Measurements from ENCODE around the gene STXBP6.
"Not testable (repeated sequence)": the region's sequence is repeated elsewhere in the genome, so short reads cannot be mapped to it uniquely, and the experiment has no call there.

STXBP6 gene

GRCh38 chr14:24814944-24815343 lies 235.0 kb downstream of the STXBP6 start:
- H3K4me1 ChIP-seq (ENCODE audit: control insufficient read depth in 1 of 2, insufficient read depth in 2 of 2, low read length in 2 of 2), result peaks cover 0 to 11% of the 10 kb centered on the region in 2 donors
- no peaks in the 10 kb centered on the region for H3K36me3 ChIP-seq (ENCODE audit: control insufficient read depth in 1 of 2, insufficient read depth in 2 of 2, low read length in 2 of 2)

DNA sequence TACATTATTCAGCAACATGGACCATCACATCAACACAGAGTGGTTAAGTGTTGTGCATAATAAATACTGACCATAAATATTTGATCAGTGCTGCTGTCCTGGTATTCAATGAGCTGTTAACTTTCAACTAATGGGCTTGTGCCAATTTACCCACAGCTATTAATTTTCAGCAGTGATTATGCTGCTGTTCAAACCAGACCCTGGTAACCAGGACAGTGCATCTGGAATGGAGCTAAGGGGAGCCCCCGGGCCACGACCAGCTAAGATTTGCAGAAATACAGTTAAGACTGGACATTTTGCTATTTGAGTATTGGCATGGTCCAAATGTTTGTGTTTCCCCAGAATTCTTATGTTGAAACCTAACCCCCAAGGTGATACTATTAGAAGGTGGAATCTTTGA lies 235.6 kb downstream of the STXBP6 start:
- Histone ChIP-seq H3K27ac (ENCODE audit: low read length) (no peak overlapping the region), H3K36me3 (ENCODE audit: control insufficient read depth in 1 of 2, insufficient read depth in 2 of 2, low read length in 2 of 2) (no peaks in the 10 kb centered on the region), H3K4me3 (ENCODE audit: low read depth in 1 of 2, low read length in 2 of 2) (no peak overlapping the region), H3K27me3 (ENCODE audit: low read depth, low read length) (no peaks in the 10 kb centered on the region), H3K9me3 (ENCODE audit: control insufficient read depth in 1 of 2, low read length in 2 of 2) (no peaks in the 10 kb centered on the region), H3K4me1 (ENCODE audit: control insufficient read depth in 1 of 2, insufficient read depth in 2 of 2, low read length in 2 of 2) (peaks cover 0 to 11% of the 10 kb centered on the region in 2 donors)

More at GRCh38 chr14:24814944-24815343, 235.0 kb downstream of the STXBP6 start:
- Histone ChIP-seq H3K9me3 (ENCODE audit: control insufficient read depth in 1 of 2, low read length in 2 of 2) (no peaks in the 10 kb centered on the region), H3K27ac (ENCODE audit: low read length) (no peak overlapping the region), H3K27me3 (ENCODE audit: low read depth, low read length) (no peaks in the 10 kb centered on the region), H3K4me3 (ENCODE audit: low read depth in 1 of 2, low read length in 2 of 2) (no peak overlapping the region)

- no peak overlapping the region for H3K4me3 ChIP-seq (ENCODE audit: low read depth in 1 of 2, low read length in 2 of 2)
- no peaks in the 10 kb centered on the region for H3K36me3 ChIP-seq (ENCODE audit: control insufficient read depth in 1 of 2, insufficient read depth in 2 of 2, low read length in 2 of 2)
- H3K4me1 ChIP-seq (ENCODE audit: control insufficient read depth in 1 of 2, insufficient read depth in 2 of 2, low read length in 2 of 2), result peaks cover 0 to 11% of the 10 kb centered on the region in 2 donors
- H3K9me3 ChIP-seq (ENCODE audit: control insufficient read depth in 1 of 2, low read length in 2 of 2), result no peaks in the 10 kb centered on the region
- H3K27ac ChIP-seq (ENCODE audit: low read length), result no peak overlapping the region
- H3K27me3 ChIP-seq (ENCODE audit: low read depth, low read length), result no peaks in the 10 kb centered on the region
Measured at GRCh38 chr14:24813819-24814259, 236.1 kb downstream of the STXBP6 start.

DNA sequence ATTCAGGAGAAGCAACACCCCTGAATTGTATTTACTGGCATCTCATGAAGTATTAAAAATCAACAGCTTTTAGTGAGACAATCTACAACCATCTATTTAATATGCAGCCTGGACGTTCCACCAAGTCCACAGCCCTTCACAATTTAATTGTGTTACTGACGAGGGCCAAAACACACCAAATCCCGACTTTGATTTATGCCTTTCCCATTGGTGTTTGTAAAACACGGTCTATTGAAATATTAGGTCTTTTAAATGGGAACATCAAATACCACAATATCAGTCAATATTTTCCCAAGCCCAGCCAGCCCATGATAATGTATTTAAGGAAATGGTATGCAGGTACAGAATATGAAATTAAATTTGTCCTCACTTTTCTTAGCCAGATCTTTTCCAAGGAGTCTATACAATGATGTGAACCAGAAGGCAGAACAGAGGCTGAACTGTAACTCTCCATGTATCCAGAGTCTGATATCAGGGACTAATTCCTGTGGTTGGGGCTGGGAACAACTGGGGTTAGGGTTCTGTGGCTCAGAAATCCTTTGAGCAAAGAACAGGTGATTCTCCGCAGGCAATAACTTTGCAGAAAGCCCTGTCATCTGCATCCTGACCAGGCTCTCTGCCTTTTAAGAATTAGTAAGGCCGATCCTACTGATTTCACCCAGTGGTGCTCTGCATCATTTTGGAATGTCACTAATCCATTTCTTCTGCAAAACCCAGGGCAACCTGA lies 236.7 kb downstream of the STXBP6 start:
- no peak overlapping the region for H3K27ac ChIP-seq (ENCODE audit: low read length)
- H3K9me3 ChIP-seq (ENCODE audit: control insufficient read depth in 1 of 2, low read length in 2 of 2), result no peaks in the 10 kb centered on the region
- no peaks in the 10 kb centered on the region for H3K27me3 ChIP-seq (ENCODE audit: low read depth, low read length)
- H3K4me1 ChIP-seq (ENCODE audit: control insufficient read depth in 1 of 2, insufficient read depth in 2 of 2, low read length in 2 of 2), result peaks cover 0 to 11% of the 10 kb centered on the region in 2 donors
- H3K36me3 ChIP-seq (ENCODE audit: control insufficient read depth in 1 of 2, insufficient read depth in 2 of 2, low read length in 2 of 2), result no peaks in the 10 kb centered on the region
- H3K4me3 ChIP-seq (ENCODE audit: low read depth in 1 of 2, low read length in 2 of 2), result no peak overlapping the region

- H3K4me1 ChIP-seq (ENCODE audit: control insufficient read depth in 1 of 2, insufficient read depth in 2 of 2, low read length in 2 of 2), result peaks cover 0 to 9% of the 10 kb centered on the region in 2 donors
- no peaks in the 10 kb centered on the region for H3K9me3 ChIP-seq (ENCODE audit: control insufficient read depth in 1 of 2, low read length in 2 of 2)
- H3K27me3 ChIP-seq (ENCODE audit: low read depth, low read length), result no peaks in the 10 kb centered on the region
- no peaks in the 10 kb centered on the region for H3K36me3 ChIP-seq (ENCODE audit: control insufficient read depth in 1 of 2, insufficient read depth in 2 of 2, low read length in 2 of 2)
- H3K27ac ChIP-seq (ENCODE audit: low read length), result no peak overlapping the region
- no peak overlapping the region for H3K4me3 ChIP-seq (ENCODE audit: low read depth in 1 of 2, low read length in 2 of 2)
Measured at GRCh38 chr14:24809135-24809534, 240.8 kb downstream of the STXBP6 start.

- Histone ChIP-seq H3K27ac (ENCODE audit: low read length) (no peak overlapping the region), H3K4me3 (ENCODE audit: low read depth in 1 of 2, low read length in 2 of 2) (no peak overlapping the region), H3K4me1 (ENCODE audit: control insufficient read depth in 1 of 2, insufficient read depth in 2 of 2, low read length in 2 of 2) (peaks cover 0 to 5% of the 10 kb centered on the region in 2 donors), H3K9me3 (ENCODE audit: control insufficient read depth in 1 of 2, low read length in 2 of 2) (no peaks in the 10 kb centered on the region), H3K27me3 (ENCODE audit: low read depth, low read length) (no peaks in the 10 kb centered on the region), H3K36me3 (ENCODE audit: control insufficient read depth in 1 of 2, insufficient read depth in 2 of 2, low read length in 2 of 2) (no peaks in the 10 kb centered on the region)
Measured at GRCh38 chr14:24808412-24808811, 241.5 kb downstream of the STXBP6 start.

GRCh38 chr14:24806061-24806678 lies 243.8 kb downstream of the STXBP6 start:
- H3K27ac ChIP-seq (ENCODE audit: low read length), result no peak overlapping the region
- H3K9me3 ChIP-seq (ENCODE audit: control insufficient read depth in 1 of 2, low read length in 2 of 2), result no peaks in the 10 kb centered on the region
- no peaks in the 10 kb centered on the region for H3K27me3 ChIP-seq (ENCODE audit: low read depth, low read length)
- H3K4me1 ChIP-seq (ENCODE audit: control insufficient read depth in 1 of 2, insufficient read depth in 2 of 2, low read length in 2 of 2), result peaks cover 0 to 5% of the 10 kb centered on the region in 2 donors
- H3K4me3 ChIP-seq (ENCODE audit: low read depth in 1 of 2, low read length in 2 of 2), result no peak overlapping the region
- H3K36me3 ChIP-seq (ENCODE audit: control insufficient read depth in 1 of 2, insufficient read depth in 2 of 2, low read length in 2 of 2), result no peaks in the 10 kb centered on the region

GRCh38 chr14:24804552-24805212 lies 245.3 kb downstream of the STXBP6 start:
- H3K4me1 ChIP-seq (ENCODE audit: control insufficient read depth in 1 of 2, insufficient read depth in 2 of 2, low read length in 2 of 2), result peaks cover 0 to 5% of the 10 kb centered on the region in 2 donors
- no peaks in the 10 kb centered on the region for H3K27me3 ChIP-seq (ENCODE audit: low read depth, low read length)
- H3K9me3 ChIP-seq (ENCODE audit: control insufficient read depth in 1 of 2, low read length in 2 of 2), result no peaks in the 10 kb centered on the region
- no peaks in the 10 kb centered on the region for H3K36me3 ChIP-seq (ENCODE audit: control insufficient read depth in 1 of 2, insufficient read depth in 2 of 2, low read length in 2 of 2)
- no peak overlapping the region for H3K27ac ChIP-seq (ENCODE audit: low read length)
- no peak overlapping the region for H3K4me3 ChIP-seq (ENCODE audit: low read depth in 1 of 2, low read length in 2 of 2)

DNA sequence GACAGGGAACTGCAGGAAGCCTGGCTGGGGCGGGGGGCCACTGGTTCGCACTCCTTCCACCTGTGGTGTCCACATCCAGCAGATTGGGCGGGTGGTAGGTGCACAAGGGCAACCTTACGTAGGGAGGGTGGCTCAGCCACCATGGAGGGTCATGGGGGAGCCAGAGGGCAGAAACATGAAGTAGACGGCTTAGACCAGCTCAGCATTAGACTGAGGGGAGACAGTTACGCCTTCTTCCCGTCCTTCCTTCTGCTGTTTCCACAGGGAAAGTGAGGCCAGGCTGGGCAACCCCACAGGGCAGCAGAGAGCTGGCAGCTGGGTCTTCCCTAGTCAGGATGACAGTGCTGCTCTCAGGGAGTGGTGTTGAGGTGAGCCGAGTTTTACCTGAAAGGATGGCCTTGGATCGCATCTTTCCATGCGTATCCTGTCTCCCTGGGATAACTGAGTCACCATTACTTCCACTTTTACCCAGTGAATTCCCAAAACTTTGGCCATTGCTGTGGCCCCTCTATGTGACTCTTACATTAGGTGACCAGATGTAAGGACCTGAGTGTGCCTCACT lies 245.9 kb downstream of the STXBP6 start:
- H3K9me3 ChIP-seq (ENCODE audit: control insufficient read depth in 1 of 2, low read length in 2 of 2), result no peaks in the 10 kb centered on the region
- no peaks in the 10 kb centered on the region for H3K36me3 ChIP-seq (ENCODE audit: control insufficient read depth in 1 of 2, insufficient read depth in 2 of 2, low read length in 2 of 2)
- peaks cover 0 to 5% of the 10 kb centered on the region in 2 donors for H3K4me1 ChIP-seq (ENCODE audit: control insufficient read depth in 1 of 2, insufficient read depth in 2 of 2, low read length in 2 of 2)
- H3K4me3 ChIP-seq (ENCODE audit: low read depth in 1 of 2, low read length in 2 of 2), result no peak overlapping the region
- H3K27me3 ChIP-seq (ENCODE audit: low read depth, low read length), result no peaks in the 10 kb centered on the region
- H3K27ac ChIP-seq (ENCODE audit: low read length), result no peak overlapping the region

GRCh38 chr14:24803426-24803825 lies 246.5 kb downstream of the STXBP6 start:
- not testable (repeated sequence) for H3K4me3 ChIP-seq (ENCODE audit: low read depth in 1 of 2, low read length in 2 of 2); H3K4me1 ChIP-seq (ENCODE audit: control insufficient read depth in 1 of 2, insufficient read depth in 2 of 2, low read length in 2 of 2); H3K27me3 ChIP-seq (ENCODE audit: low read depth, low read length); H3K9me3 ChIP-seq (ENCODE audit: control insufficient read depth in 1 of 2, low read length in 2 of 2); H3K36me3 ChIP-seq (ENCODE audit: control insufficient read depth in 1 of 2, insufficient read depth in 2 of 2, low read length in 2 of 2); H3K27ac ChIP-seq (ENCODE audit: low read length)

GRCh38 chr14:24802236-24802635 lies 247.7 kb downstream of the STXBP6 start:
- no peak overlapping the region for H3K27ac ChIP-seq (ENCODE audit: low read length)
- H3K4me1 ChIP-seq (ENCODE audit: control insufficient read depth in 1 of 2, insufficient read depth in 2 of 2, low read length in 2 of 2), result peaks cover 0 to 5% of the 10 kb centered on the region in 2 donors
- H3K4me3 ChIP-seq (ENCODE audit: low read depth in 1 of 2, low read length in 2 of 2), result no peak overlapping the region
- H3K36me3 ChIP-seq (ENCODE audit: control insufficient read depth in 1 of 2, insufficient read depth in 2 of 2, low read length in 2 of 2), result no peaks in the 10 kb centered on the region
- no peaks in the 10 kb centered on the region for H3K27me3 ChIP-seq (ENCODE audit: low read depth, low read length)
- no peaks in the 10 kb centered on the region for H3K9me3 ChIP-seq (ENCODE audit: control insufficient read depth in 1 of 2, low read length in 2 of 2)

Measured in muscle layer of duodenum (tissue), 2 donors.